Neural progenitor cell (in vitro differentiated cells): ENCODE measurements around the gene SLCO2B1. TPM values are rescaled to one million over a fixed set of nuclear protein-coding genes. Genes with fewer than 3 reads are reported as not detected.

ENCODE experiments used
- DNase-seq: peaks from one replicate; pipeline ENCODE4 v3.0.0-alpha.2; 2016; ENCODE audit warnings: low spot score
- H2AFZ ChIP-seq: fragments of 200-600 bp; sonication (generic); replicated peaks from 2 replicates; pipeline ENCODE4 v1.6.1; 2016; ENCODE audit warnings: antibody characterized with exemption
- H3F3A ChIP-seq: fragments of 200-600 bp; sonication (generic); 2 replicates; pipeline ENCODE4 v1.6.1; 2016; ENCODE audit warnings: antibody characterized with exemption, low read depth
- H3K27ac ChIP-seq: fragments of 200-600 bp; sonication (generic); 2 replicates; pipeline ENCODE4 v1.5.1; 2016; ENCODE audit warnings: mild to moderate bottlenecking
- H3K27me3 ChIP-seq: fragments of 200-600 bp; sonication (generic); 2 replicates; pipeline ENCODE4 v1.6.1; 2016; ENCODE audit warnings: mild to moderate bottlenecking, moderate library complexity
- H3K36me3 ChIP-seq: fragments of 200-600 bp; sonication (generic); 2 replicates; pipeline ENCODE4 v1.5.1; 2016
- H3K4me1 ChIP-seq: fragments of 200-600 bp; sonication (generic); 2 replicates; pipeline ENCODE4 v1.6.1; 2016; ENCODE audit warnings: mixed run types
- H3K4me2 ChIP-seq: fragments of 200-600 bp; sonication (generic); 2 replicates; pipeline ENCODE4 v1.6.1; 2016
- H3K4me3 ChIP-seq: fragments of 200-600 bp; sonication (generic); 2 replicates; pipeline ENCODE4 v1.5.1; 2016
- H3K79me2 ChIP-seq: fragments of 200-600 bp; sonication (generic); 2 replicates; pipeline ENCODE4 v1.6.1; 2016; ENCODE audit warnings: low read depth
- H3K9ac ChIP-seq: fragments of 200-600 bp; sonication (generic); 2 replicates; pipeline ENCODE4 v1.6.1; 2016
- H3K9me3 ChIP-seq: fragments of 200-600 bp; sonication (generic); 2 replicates; pipeline ENCODE4 v1.5.1; 2016; ENCODE audit warnings: low read depth
- H4K20me1 ChIP-seq: fragments of 200-600 bp; sonication (generic); 2 replicates; pipeline ENCODE4 v1.6.1; 2016; ENCODE audit warnings: low read depth
- H3K27ac Mint-ChIP-seq: 3 replicates; pipeline ENCODE4 v1.8.0; 2021; ENCODE audit warnings: mixed read lengths
- H3K27me3 Mint-ChIP-seq: 2 replicates; pipeline ENCODE4 v1.8.0; 2022; ENCODE audit warnings: low read depth, mild to moderate bottlenecking, inconsistent platforms, moderate library complexity, mixed read lengths; ENCODE audit not compliant: insufficient read depth
- H3K36me3 Mint-ChIP-seq: 3 replicates; pipeline ENCODE4 v1.8.0; 2021; ENCODE audit warnings: mixed read lengths
- H3K4me1 Mint-ChIP-seq: 3 replicates; pipeline ENCODE4 v1.8.0; 2021; ENCODE audit warnings: mixed read lengths
- H3K4me3 Mint-ChIP-seq: 3 replicates; pipeline ENCODE4 v1.8.0; 2021; ENCODE audit warnings: mild to moderate bottlenecking, moderate library complexity, mixed read lengths
- H3K9me3 Mint-ChIP-seq: 3 replicates; pipeline ENCODE4 v1.8.0; 2020; ENCODE audit warnings: mixed read lengths
- CTCF ChIP-seq: fragments of 200-600 bp; sonication (generic); IDR thresholded peaks from 2 replicates; pipeline ENCODE4 v1.5.1; 2017; ENCODE audit warnings: antibody characterized with exemption, mild to moderate bottlenecking
- EZH2 ChIP-seq: fragments of 200-600 bp; sonication (generic); IDR thresholded peaks from 2 replicates; pipeline ENCODE4 v1.6.1; 2017; ENCODE audit warnings: antibody characterized with exemption, mild to moderate bottlenecking, moderate library complexity
- EZH2phosphoT487 ChIP-seq: fragments of 200-600 bp; sonication (generic); IDR thresholded peaks from 2 replicates; pipeline ENCODE4 v1.6.1; 2017; ENCODE audit warnings: antibody characterized with exemption
- total RNA-seq: library from RNA; depleted of rRNA; stranded (reverse); fragments of >200 nt; gene quantifications from 2 replicates; pipeline ENCODE4 v1.2.3, GENCODE V29; 2015; ENCODE audit warnings: low replicate concordance

SLCO2B1 gene
- total RNA-seq, 1 donor from 2014 or later = 0.07 TPM

- Histone ChIP-seq H3K4me2 (no peak overlapping the region), H3K9me3 (no peaks in the 10 kb centered on the region), H3F3A (no peaks in the 10 kb centered on the region), H2AFZ (peak overlapping the region; percentile 44), H3K79me2 (no peaks in the 10 kb centered on the region), H3K4me3 (no peak overlapping the region), H3K4me1 (no peaks in the 10 kb centered on the region), H3K36me3 (no peaks in the 10 kb centered on the region), H3K27me3 (no peaks in the 10 kb centered on the region), H4K20me1 (no peaks in the 10 kb centered on the region), H3K27ac (no peak overlapping the region), H3K9ac (no peak overlapping the region)
- Mint-ChIP-seq H3K27me3 (peaks cover 6% of the 10 kb centered on the region), H3K36me3 (no peaks in the 10 kb centered on the region), H3K9me3 (no peaks in the 10 kb centered on the region), H3K4me1 (peaks cover 13% of the 10 kb centered on the region), H3K27ac (peak overlapping the region; percentile 78), H3K4me3 (no peak overlapping the region)
- no peak for DNase-seq
- TF ChIP-seq EZH2phosphoT487 (no peak), CTCF (no peak), EZH2 (no peak)
These were observed 24.0 kb downstream of the SLCO2B1 start for GRCh38 chr11:75174781-75175370.

GRCh38 chr11:75182664-75183063 lies 31.8 kb downstream of the SLCO2B1 start:
- H3K4me1 Mint-ChIP-seq = peaks cover 7% of the 10 kb centered on the region
- no peaks in the 10 kb centered on the region for H3K9me3 Mint-ChIP-seq
- no peaks in the 10 kb centered on the region for H3K36me3 Mint-ChIP-seq
- no peaks in the 10 kb centered on the region for H3K27me3 ChIP-seq
- H3K9ac ChIP-seq = no peak overlapping the region
- no peaks in the 10 kb centered on the region for H3K4me1 ChIP-seq
- H3K36me3 ChIP-seq = no peaks in the 10 kb centered on the region
- no peak overlapping the region for H3K4me3 Mint-ChIP-seq
- TF ChIP-seq CTCF (no peak), EZH2 (no peak), EZH2phosphoT487 (no peak)
- H3K27me3 Mint-ChIP-seq = peaks cover 6% of the 10 kb centered on the region
- no peaks in the 10 kb centered on the region for H3F3A ChIP-seq
- H3K27ac ChIP-seq = no peak overlapping the region
- no peak overlapping the region for H3K4me2 ChIP-seq
- no peak overlapping the region for H3K27ac Mint-ChIP-seq
- no peak overlapping the region for H3K4me3 ChIP-seq
- H3K79me2 ChIP-seq = no peaks in the 10 kb centered on the region
- no peaks in the 10 kb centered on the region for H4K20me1 ChIP-seq
- no peaks in the 10 kb centered on the region for H3K9me3 ChIP-seq
- no peak overlapping the region for H2AFZ ChIP-seq
- no peak for DNase-seq

- TF ChIP-seq CTCF (no peak), EZH2phosphoT487 (no peak), EZH2 (no peak)
- no peaks in the 10 kb centered on the region for H3K36me3 ChIP-seq
- DNase-seq = no peak
- Mint-ChIP-seq H3K27ac (no peak overlapping the region), H3K36me3 (no peaks in the 10 kb centered on the region), H3K9me3 (no peaks in the 10 kb centered on the region), H3K4me1 (peaks cover 7% of the 10 kb centered on the region), H3K27me3 (no peaks in the 10 kb centered on the region), H3K4me3 (no peak overlapping the region)
- H4K20me1 ChIP-seq = no peaks in the 10 kb centered on the region
- no peaks in the 10 kb centered on the region for H3K79me2 ChIP-seq
- no peak overlapping the region for H3K27ac ChIP-seq
- no peaks in the 10 kb centered on the region for H3F3A ChIP-seq
- no peak overlapping the region for H2AFZ ChIP-seq
- no peak overlapping the region for H3K9ac ChIP-seq
- H3K9me3 ChIP-seq = no peaks in the 10 kb centered on the region
- H3K4me2 ChIP-seq = no peak overlapping the region
- H3K4me3 ChIP-seq = no peak overlapping the region
- no peaks in the 10 kb centered on the region for H3K4me1 ChIP-seq
- no peaks in the 10 kb centered on the region for H3K27me3 ChIP-seq
These were observed 33.1 kb downstream of the SLCO2B1 start for GRCh38 chr11:75184051-75184450.
